Diencephalon (tissue), 1 donor: ENCODE results near the gene CD5L. TPM values are rescaled to one million over a fixed set of nuclear protein-coding genes. Genes with fewer than 3 reads are reported as not detected.

Source experiments
- small RNA-seq: library from RNA; depleted of rRNA; stranded (forward); fragments of <200 nt; gene quantifications from one replicate; pipeline ENCODE3, GENCODE V24; 2014
- total RNA-seq: library from RNA; depleted of rRNA; stranded (reverse); fragments of >200 nt; gene quantifications from one replicate; pipeline ENCODE4 v1.2.3, GENCODE V29; 2014

CD5L gene
- 0.69 TPM for total RNA-seq

GRCh38 chr1:157841708-157842107 is at the start of gene CD5L:
CD5L (minus strand) TSS chr1:157841808; CDS start chr1:157841701, 107 bp downstream.

GRCh38 chr1:157819896-157820295 is 21.7 kb downstream of the CD5L start, which contains the start of gene FCRL1:
FCRL1 (minus strand) TSS chr1:157820120; CDS start chr1:157820037, 83 bp downstream.

Small RNAs within 50 kb of the gene (small RNA-seq; reads per million reads assigned to genes)
- not detected for gene MRPS21P2

Other genes starting within 250 kb of the CD5L start
- gene FCRL4, start 243.7 kb downstream of the CD5L start, total RNA-seq, result not detected
- gene FCRL3, start 141.0 kb downstream of the CD5L start, total RNA-seq, result not detected
- not detected for gene FCRL2, start 64.7 kb downstream of the CD5L start, total RNA-seq
- gene FCRL1, start 21.7 kb downstream of the CD5L start, total RNA-seq, result 0.23 TPM
- gene KIRREL1, start 151.8 kb upstream of the CD5L start, total RNA-seq, result 21.2 TPM